Body of pancreas (tissue), 4 donors: ENCODE measurements around the gene USP25. TPM values are rescaled to one million over a fixed set of nuclear protein-coding genes. Genes with fewer than 3 reads are reported as not detected.

ENCODE experiments used
- ATAC-seq: fragments of 150-250 bp; one replicate; pipeline ENCODE4 v1.9.1; 2016
- DNase-seq, 4 donors: peaks; one replicate each; pipeline ENCODE4 v3.0.0-alpha.2; 2019
- H3K27ac ChIP-seq, 4 donors: fragments of 200-600 bp; sonication (generic); 1 replicate in 3 of 4; 2 replicates in 1 of 4; pipeline versions ENCODE4 v1.5.1 to v1.6.1; 2016 to 2019; ENCODE audit warnings: mild to moderate bottlenecking in 1 of 4, mixed read lengths in 1 of 4, moderate library complexity in 1 of 4
- H3K27me3 ChIP-seq, 2 donors: fragments of 200-600 bp; sonication (generic); one replicate each; pipeline ENCODE4 v1.6.0; 2016; ENCODE audit warnings: mild to moderate bottlenecking in 1 of 2
- H3K36me3 ChIP-seq, 2 donors: fragments of 200-600 bp; sonication (generic); replicated peaks in 1 of 2; 2 replicates each; pipeline ENCODE4 v1.5.1; 2016; ENCODE audit warnings: low read depth in 2 of 2; ENCODE audit not compliant: insufficient read depth in 1 of 2
- H3K4me1 ChIP-seq: fragments of 200-600 bp; sonication (generic); one replicate; pipeline ENCODE4 v1.6.0; 2016
- H3K4me3 ChIP-seq, 2 donors: fragments of 200-600 bp; sonication (generic); 1 replicate in 1 of 2; 2 replicates in 1 of 2; pipeline ENCODE4 v1.5.1; 2016 to 2019
- H3K9me3 ChIP-seq, 3 donors: fragments of 200-600 bp; sonication (generic); 1 replicate in 2 of 3; 2 replicates in 1 of 3; pipeline ENCODE4 v1.5.1; 2016
- CTCF ChIP-seq, 7 experiments: fragments of 450-650 bp in 4 of 7; fragments of 200-600 bp in 3 of 7; sonication (generic) in 3 of 7; IDR thresholded peaks; one replicate each; pipeline ENCODE4 v1.5.1; 2016 to 2019; ENCODE audit warnings: antibody characterized with exemption in 7 of 7
- POLR2A ChIP-seq, 3 donors: fragments of 450-650 bp; IDR thresholded peaks; one replicate each; pipeline ENCODE4 v1.6.1; 2016; ENCODE audit warnings: antibody characterized with exemption in 3 of 3, mild to moderate bottlenecking in 2 of 3
- WGBS, 2 donors: methylation state at CpG; one replicate each; pipeline ENCODE4 v1.1.5; 2017; 5-methylcytosine and 5-hydroxymethylcytosine counted together
- intact Hi-C: fragments of 100-400 bp; cut with DNase I; formaldehyde crosslinking; loops from one replicate; pipeline ENCODE4 v1.15.1; 2023
- total RNA-seq, 2 donors: library from RNA; depleted of rRNA; stranded (reverse); fragments of >200 nt; gene quantifications; one replicate each; pipeline ENCODE4 v1.1.0, GENCODE V29; 2016

The USP25 gene
- total RNA-seq, 2 donors from 2014 or later = 31.4 to 37.9 TPM

- H3K36me3 ChIP-seq = no peaks in the 10 kb centered on the region
- no peak overlapping the region for H3K4me3 ChIP-seq
- 86 to 91% methylated on average over 3 of the region's 3 CpGs for WGBS, 2 donors
- H3K4me1 ChIP-seq = no peaks in the 10 kb centered on the region
- TF ChIP-seq POLR2A (IDR thresholded peaks at IDR 0.05) = no peak
- no peak for TF ChIP-seq CTCF (IDR thresholded peaks at IDR 0.05)
- intact Hi-C loops = no loop called here
- H3K27me3 ChIP-seq = no peaks in the 10 kb centered on the region
- ATAC-seq (no peak), DNase-seq (no peak)
- no peaks in the 10 kb centered on the region for H3K9me3 ChIP-seq
- no peak overlapping the region for H3K27ac ChIP-seq
These were observed 91.1 kb downstream of the USP25 start for GRCh38 chr21:15820852-15821379.

GRCh38 chr21:15823486-15824150, 93.8 kb downstream of the USP25 start:
- ATAC-seq (no peak), DNase-seq (no peak)
- Histone ChIP-seq H3K4me3 (no peak overlapping the region), H3K36me3 (no peaks in the 10 kb centered on the region), H3K27ac (no peak overlapping the region), H3K9me3 (no peaks in the 10 kb centered on the region), H3K4me1 (no peaks in the 10 kb centered on the region), H3K27me3 (no peaks in the 10 kb centered on the region)
- 87 to 88% methylated on average over 4 of the region's 4 CpGs for WGBS, 2 donors
- intact Hi-C loops = no loop called here
- TF ChIP-seq CTCF (IDR thresholded peaks at IDR 0.05) = no peak
- no peak for TF ChIP-seq POLR2A (IDR thresholded peaks at IDR 0.05)

GRCh38 chr21:15825700-15826099, 95.9 kb downstream of the USP25 start:
- no peaks in the 10 kb centered on the region for H3K4me1 ChIP-seq
- H3K4me3 ChIP-seq = no peak overlapping the region
- no peak for DNase-seq
- H3K36me3 ChIP-seq = no peaks in the 10 kb centered on the region
- no peak for ATAC-seq
- intact Hi-C loops = no loop called here
- no peaks in the 10 kb centered on the region for H3K9me3 ChIP-seq
- 55 to 56% methylated on average over 2 of the region's 2 CpGs for WGBS, 2 donors
- H3K27me3 ChIP-seq = no peaks in the 10 kb centered on the region
- no peak for TF ChIP-seq CTCF (IDR thresholded peaks at IDR 0.05)
- TF ChIP-seq POLR2A (IDR thresholded peaks at IDR 0.05) = no peak
- no peak overlapping the region for H3K27ac ChIP-seq

GRCh38 chr21:15826147-15826780, 96.5 kb downstream of the USP25 start:
- H3K36me3 ChIP-seq = no peaks in the 10 kb centered on the region
- no peak overlapping the region for H3K4me3 ChIP-seq
- TF ChIP-seq CTCF (IDR thresholded peaks at IDR 0.05) = peak in 6 of 7 experiments; percentile 40 to 73 (median 60)
- TF ChIP-seq POLR2A (IDR thresholded peaks at IDR 0.05) = no peak
- no peaks in the 10 kb centered on the region for H3K9me3 ChIP-seq
- intact Hi-C loops = no loop called here
- WGBS, 2 donors = 40 to 42% methylated on average over 5 of the region's 5 CpGs
- DNase-seq (peak; percentile 19 to 55 (median 30)), ATAC-seq (peak; percentile 68)
- no peak overlapping the region for H3K27ac ChIP-seq
- H3K27me3 ChIP-seq = no peaks in the 10 kb centered on the region
- no peaks in the 10 kb centered on the region for H3K4me1 ChIP-seq
